PC-9 (cell line): ENCODE data around the gene DENND4A. TPM values are rescaled to one million over a fixed set of nuclear protein-coding genes. Genes with fewer than 3 reads are reported as not detected.

Experiments
- BruUV-seq: library from RNA; stranded (reverse); fragments of 400-500 nt; replicated peaks from 2 replicates; lab custom pipeline; 2021; lab: Mats Ljungman, UMichigan
- CTCF ChIA-PET: fragments of 300-600 bp; sonication (Branson Sonifier 250); formaldehyde crosslinking; loops from one replicate; lab custom pipeline; 2022; ENCODE audit warnings: antibody characterized with exemption; lab: Charles Lee
- POLR2A ChIA-PET: fragments of 300-600 bp; sonication (Branson Sonifier 250); formaldehyde crosslinking; loops from one replicate; lab custom pipeline; 2022; ENCODE audit warnings: antibody characterized with exemption; ENCODE audit not compliant: unreplicated experiment; lab: Charles Lee
- DNase-seq, 2 experiments: peaks; one replicate each; pipeline versions ENCODE4 v3.0.0 to v3.0.0-alpha.2; 2015 to 2022; ENCODE audit warnings: mixed read lengths in 1 of 2
- H2AFZ ChIP-seq: fragments of 200-600 bp; sonication (generic); 2 replicates; pipeline ENCODE4 v1.8.1; 2017; ENCODE audit warnings: antibody characterized with exemption
- H3F3A ChIP-seq: fragments of 200-600 bp; sonication (generic); 2 replicates; pipeline ENCODE4 v1.8.1; 2017; ENCODE audit warnings: antibody characterized with exemption, mild to moderate bottlenecking, low read depth; ENCODE audit not compliant: insufficient read depth
- H3K27ac ChIP-seq: fragments of 200-600 bp; sonication (generic); 2 replicates; pipeline ENCODE4 v1.6.1; 2016; ENCODE audit warnings: mixed run types
- H3K27me3 ChIP-seq: fragments of 200-600 bp; sonication (generic); 2 replicates; pipeline ENCODE4 v1.6.1; 2016; ENCODE audit warnings: low read depth, mixed run types; ENCODE audit not compliant: insufficient read depth
- H3K36me3 ChIP-seq: fragments of 200-600 bp; sonication (generic); 2 replicates; pipeline ENCODE4 v1.6.1; 2016; ENCODE audit warnings: low read depth, mixed run types
- H3K4me1 ChIP-seq: fragments of 200-600 bp; sonication (generic); replicated peaks from 2 replicates; pipeline ENCODE4 v1.6.1; 2016; ENCODE audit warnings: mixed run types; ENCODE audit not compliant: insufficient read depth
- H3K4me2 ChIP-seq: fragments of 200-600 bp; sonication (generic); 2 replicates; pipeline ENCODE4 v1.6.1; 2017; ENCODE audit warnings: mixed run types
- H3K4me3 ChIP-seq: fragments of 200-600 bp; sonication (generic); 2 replicates; pipeline ENCODE4 v1.6.1; 2016; ENCODE audit warnings: mixed run types
- H3K79me2 ChIP-seq: fragments of 200-600 bp; sonication (generic); 2 replicates; pipeline ENCODE4 v1.6.1; 2017; ENCODE audit warnings: low read depth, mixed run types
- H3K9me2 ChIP-seq: fragments of 200-600 bp; sonication (generic); 2 replicates; pipeline ENCODE4 v1.8.1; 2017; ENCODE audit warnings: mild to moderate bottlenecking; ENCODE audit not compliant: insufficient read depth
- H3K9me3 ChIP-seq: fragments of 200-600 bp; sonication (generic); 2 replicates; pipeline ENCODE4 v1.8.1; 2016; ENCODE audit warnings: low read depth; ENCODE audit not compliant: insufficient read depth
- H4K20me1 ChIP-seq: fragments of 200-600 bp; sonication (generic); 2 replicates; pipeline ENCODE4 v1.8.1; 2017; ENCODE audit not compliant: insufficient read depth
- EZH2 ChIP-seq: fragments of 200-600 bp; sonication (generic); IDR thresholded peaks from 2 replicates; pipeline ENCODE4 v1.8.0; 2017; ENCODE audit warnings: antibody characterized with exemption, low read depth
- intact Hi-C: fragments of 100-400 bp; cut with micrococcal nuclease; formaldehyde crosslinking; loops from one replicate; pipeline ENCODE4 v1.10.0; 2022; ENCODE audit not compliant: unreplicated experiment
- total RNA-seq: library from RNA; stranded (reverse); gene quantifications from 2 replicates; pipeline ENCODE4 v1.2.3, GENCODE V29; 2021
- TF ChIP-seq, protein P1 (sequence below): fragments of 200-600 bp; sonication (generic); conservative IDR thresholded peaks from 2 replicates; pipeline ENCODE4 v1.6.1; 2017; ENCODE audit warnings: mixed run types, antibody characterized with exemption, mild to moderate bottlenecking, moderate library complexity

DENND4A gene
- total RNA-seq, 1 experiment from 2014 or later, result 16.3 TPM

DNA sequence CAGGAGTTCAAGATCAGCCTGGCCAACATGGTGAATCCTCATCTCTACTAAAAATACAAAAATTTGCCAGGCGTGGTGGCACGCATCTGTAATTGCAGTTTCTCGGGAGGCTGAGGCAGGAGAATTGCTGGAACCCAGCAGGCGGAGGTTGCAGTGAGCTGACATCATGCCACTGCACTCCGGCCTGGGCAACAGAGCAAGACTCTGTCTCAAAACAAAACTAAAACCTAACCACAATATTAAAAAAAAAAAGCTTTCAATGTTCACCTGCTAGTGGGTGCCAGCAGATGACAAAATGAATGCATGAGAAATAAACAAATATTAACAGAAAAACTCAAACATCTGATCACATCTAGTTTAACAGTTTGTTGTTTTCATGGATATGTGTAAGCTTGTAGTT, 161.3 kb downstream of the DENND4A start:
- no peaks in the 10 kb centered on the region for H4K20me1 ChIP-seq
- no peak overlapping the region for H3K4me3 ChIP-seq
- H3K4me1 ChIP-seq, result 0 out of 2 replicates have a peak, but pooled peaks cover 6% of the 10 kb centered on the region
- no peak overlapping the region for H2AFZ ChIP-seq
- no peak for DNase-seq
- no TSS peak for BruUV-seq
- TF ChIP-seq EZH2, result no peak
- TF ChIP-seq, protein P1, sequence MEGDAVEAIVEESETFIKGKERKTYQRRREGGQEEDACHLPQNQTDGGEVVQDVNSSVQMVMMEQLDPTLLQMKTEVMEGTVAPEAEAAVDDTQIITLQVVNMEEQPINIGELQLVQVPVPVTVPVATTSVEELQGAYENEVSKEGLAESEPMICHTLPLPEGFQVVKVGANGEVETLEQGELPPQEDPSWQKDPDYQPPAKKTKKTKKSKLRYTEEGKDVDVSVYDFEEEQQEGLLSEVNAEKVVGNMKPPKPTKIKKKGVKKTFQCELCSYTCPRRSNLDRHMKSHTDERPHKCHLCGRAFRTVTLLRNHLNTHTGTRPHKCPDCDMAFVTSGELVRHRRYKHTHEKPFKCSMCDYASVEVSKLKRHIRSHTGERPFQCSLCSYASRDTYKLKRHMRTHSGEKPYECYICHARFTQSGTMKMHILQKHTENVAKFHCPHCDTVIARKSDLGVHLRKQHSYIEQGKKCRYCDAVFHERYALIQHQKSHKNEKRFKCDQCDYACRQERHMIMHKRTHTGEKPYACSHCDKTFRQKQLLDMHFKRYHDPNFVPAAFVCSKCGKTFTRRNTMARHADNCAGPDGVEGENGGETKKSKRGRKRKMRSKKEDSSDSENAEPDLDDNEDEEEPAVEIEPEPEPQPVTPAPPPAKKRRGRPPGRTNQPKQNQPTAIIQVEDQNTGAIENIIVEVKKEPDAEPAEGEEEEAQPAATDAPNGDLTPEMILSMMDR, result no peak
- no peaks in the 10 kb centered on the region for H3F3A ChIP-seq
- H3K36me3 ChIP-seq, result no peaks in the 10 kb centered on the region
- H3K27me3 ChIP-seq, result no peaks in the 10 kb centered on the region
- no peak overlapping the region for H3K4me2 ChIP-seq
- no peaks in the 10 kb centered on the region for H3K79me2 ChIP-seq
- intact Hi-C loops, result loop anchor here (10.0 kb wide), 1 partner anchor 334 kb away; no protein-coding TSS in a partner anchor
- no peaks in the 10 kb centered on the region for H3K9me2 ChIP-seq
- no peaks in the 10 kb centered on the region for H3K9me3 ChIP-seq
- no peak overlapping the region for H3K27ac ChIP-seq
- CTCF ChIA-PET, result no interaction called here
- POLR2A ChIA-PET, result no interaction called here

DNA sequence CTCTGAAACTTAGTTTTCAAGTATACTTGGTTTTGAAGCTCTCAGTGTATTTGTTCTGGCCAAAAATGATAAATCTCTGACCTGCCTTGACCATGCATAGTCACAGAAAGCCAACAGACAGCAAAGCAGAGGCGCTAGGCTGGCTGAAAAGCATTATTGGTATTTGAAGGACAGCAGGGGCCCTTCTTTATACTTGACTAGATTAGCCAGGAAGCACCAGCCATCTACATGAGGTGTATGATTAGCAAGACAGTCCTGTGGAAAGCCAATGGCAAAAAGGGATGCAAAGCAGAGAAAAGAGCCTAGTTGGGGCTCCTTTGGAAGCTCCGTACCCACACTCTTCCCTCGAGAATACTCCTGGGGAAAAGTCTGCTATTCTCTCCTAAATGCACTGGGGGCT, 162.5 kb downstream of the DENND4A start:
- no peaks in the 10 kb centered on the region for H4K20me1 ChIP-seq
- no peaks in the 10 kb centered on the region for H3K9me2 ChIP-seq
- no peak for DNase-seq
- no peaks in the 10 kb centered on the region for H3K9me3 ChIP-seq
- no peak overlapping the region for H3K27ac ChIP-seq
- no peaks in the 10 kb centered on the region for H3K36me3 ChIP-seq
- H3F3A ChIP-seq, result no peaks in the 10 kb centered on the region
- intact Hi-C loops, result no loop called here
- no peak overlapping the region for H3K4me2 ChIP-seq
- ChIA-PET POLR2A (interaction anchor here (0.6 kb wide), 1 partner anchor 797 kb away, joined by 3 read pairs; no protein-coding TSS in a partner anchor), CTCF (interaction anchor here (0.6 kb wide), 1 partner anchor 364 kb away, joined by 3 read pairs; no protein-coding TSS in a partner anchor)
- H2AFZ ChIP-seq, result no peak overlapping the region
- no TSS peak for BruUV-seq
- no peaks in the 10 kb centered on the region for H3K79me2 ChIP-seq
- H3K4me3 ChIP-seq, result no peak overlapping the region
- TF ChIP-seq, protein P1, result no peak
- no peak for TF ChIP-seq EZH2
- 0 out of 2 replicates have a peak, but pooled peaks cover 6% of the 10 kb centered on the region for H3K4me1 ChIP-seq
- H3K27me3 ChIP-seq, result no peaks in the 10 kb centered on the region

DNA sequence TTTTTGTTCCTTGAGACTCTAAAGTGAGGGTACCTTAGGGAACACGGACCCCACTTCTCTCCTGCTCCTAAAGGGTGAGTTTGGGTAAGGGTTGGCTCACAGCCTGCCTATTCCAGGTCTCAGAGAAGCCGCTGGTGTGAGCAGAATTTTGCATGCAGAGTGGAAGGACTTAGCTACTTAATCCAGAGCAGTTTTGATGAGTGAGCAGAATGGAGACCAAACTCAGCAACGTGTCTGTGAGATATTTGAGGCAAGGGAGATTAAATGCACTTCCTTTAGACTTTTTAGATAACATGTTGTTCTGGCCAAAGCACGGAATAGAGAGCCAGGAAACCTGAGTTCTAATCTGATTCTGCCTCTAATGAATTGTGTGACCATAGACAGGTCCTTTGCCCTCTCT, 165.2 kb downstream of the DENND4A start:
- H3K4me1 ChIP-seq, result no peaks in the 10 kb centered on the region
- H3K9me3 ChIP-seq, result no peaks in the 10 kb centered on the region
- no peaks in the 10 kb centered on the region for H3F3A ChIP-seq
- H3K4me3 ChIP-seq, result no peak overlapping the region
- POLR2A ChIA-PET, result no interaction called here
- no peaks in the 10 kb centered on the region for H3K27me3 ChIP-seq
- no peaks in the 10 kb centered on the region for H3K36me3 ChIP-seq
- no peak overlapping the region for H3K27ac ChIP-seq
- no peaks in the 10 kb centered on the region for H3K9me2 ChIP-seq
- H2AFZ ChIP-seq, result no peak overlapping the region
- no peak overlapping the region for H3K4me2 ChIP-seq
- CTCF ChIA-PET, result no interaction called here
- no peaks in the 10 kb centered on the region for H3K79me2 ChIP-seq
- no peaks in the 10 kb centered on the region for H4K20me1 ChIP-seq
- BruUV-seq, result no TSS peak
- intact Hi-C loops, result no loop called here
- DNase-seq, result no peak
- TF ChIP-seq, protein P1, result no peak
- no peak for TF ChIP-seq EZH2
